ENCODE measurements around the gene HBE1. TPM values are rescaled to one million over a fixed set of nuclear protein-coding genes. Genes with fewer than 3 reads are reported as not detected.

HBE1 gene
- total and polyA plus RNA-seq, 2 donors (not counting 1 experiment from before 2014, with no cell fraction given), result not detected

GRCh38 chr11:5225480-5225871 lies 44.3 kb downstream of the HBE1 start:
- ChIA-PET POLR2A (no interaction called here), CTCF (no interaction called here)
- Mint-ChIP-seq H3K4me1 (no peaks in the 10 kb centered on the region), H3K27ac (no peak overlapping the region), H3K9me3 (ENCODE audit: insufficient read depth) (no peaks in the 10 kb centered on the region), H3K27me3 (peaks cover 6% of the 10 kb centered on the region), H3K4me3 (no peak overlapping the region)
- Histone ChIP-seq H3K4me3 (ENCODE audit: control extremely low read depth in 1 of 5, extremely low read depth in 1 of 5, insufficient read depth in 1 of 5, low read depth in 2 of 5, low read length in 4 of 5) (no peak overlapping the region), H4K20me1 (ENCODE audit: control insufficient read depth, insufficient read depth, low read length, poor library complexity, severe bottlenecking) (no peaks in the 10 kb centered on the region), H3K79me2 (ENCODE audit: control insufficient read depth, insufficient read depth, low read length) (no peaks in the 10 kb centered on the region), H3K27ac (ENCODE audit: low read length in 2 of 2) (no peak overlapping the region), H3K27me3 (replicated peaks in 1 of 4; ENCODE audit: control extremely low read depth in 1 of 4, control insufficient read depth in 3 of 4, insufficient read depth in 4 of 4, low read length in 3 of 4) (no peaks in the 10 kb centered on the region), H2AFZ (ENCODE audit: insufficient read depth, low read depth, low read length, poor library complexity, severe bottlenecking) (no peak overlapping the region), H3K9ac (ENCODE audit: low read length) (no peak overlapping the region), H3K9me3 (ENCODE audit: control extremely low read depth in 1 of 3, control insufficient read depth in 2 of 3, insufficient read depth in 1 of 3, low read length in 2 of 3) (peaks cover 0 to 9% (median 0%) of the 10 kb centered on the region in 3 donors), H3K36me3 (replicated peaks in 1 of 2; ENCODE audit: control extremely low read depth in 1 of 2, control insufficient read depth in 1 of 2, extremely low read depth in 1 of 2, insufficient read depth in 2 of 2, low read length in 1 of 2) (no peaks in the 10 kb centered on the region), H3K4me2 (replicated peaks; ENCODE audit: low read depth, low read length, poor library complexity, severe bottlenecking) (no peak overlapping the region), H3K4me1 (ENCODE audit: control insufficient read depth in 2 of 2, insufficient read depth in 2 of 2, low read length in 2 of 2) (no peaks in the 10 kb centered on the region)
- DNase-seq (no peak), ATAC-seq (ENCODE audit: low read depth) (no peak)
- TF ChIP-seq EZH2 (IDR thresholded peaks at IDR 0.05; ENCODE audit: borderline replicate concordance, insufficient read depth, low read depth, low read length, poor library complexity, severe bottlenecking) (no peak), CTCF (IDR thresholded peaks at IDR 0.05) (no peak)
- intact Hi-C loops (cut with micrococcal nuclease), result no loop called here
- 50% methylated on average over 1 of the region's 2 CpGs for WGBS (ENCODE audit: insufficient coverage)

- Histone ChIP-seq H2AFZ (ENCODE audit: insufficient read depth, low read depth, low read length, poor library complexity, severe bottlenecking) (no peak overlapping the region), H3K9me3 (ENCODE audit: control extremely low read depth in 1 of 3, control insufficient read depth in 2 of 3, insufficient read depth in 1 of 3, low read length in 2 of 3) (peaks cover 0 to 9% (median 0%) of the 10 kb centered on the region in 3 donors), H3K4me1 (ENCODE audit: control insufficient read depth in 2 of 2, insufficient read depth in 2 of 2, low read length in 2 of 2) (no peaks in the 10 kb centered on the region), H3K4me3 (ENCODE audit: control extremely low read depth in 1 of 5, extremely low read depth in 1 of 5, insufficient read depth in 1 of 5, low read depth in 2 of 5, low read length in 4 of 5) (no peak overlapping the region), H3K27me3 (replicated peaks in 1 of 4; ENCODE audit: control extremely low read depth in 1 of 4, control insufficient read depth in 3 of 4, insufficient read depth in 4 of 4, low read length in 3 of 4) (no peaks in the 10 kb centered on the region), H3K27ac (ENCODE audit: low read length in 2 of 2) (no peak overlapping the region), H3K4me2 (replicated peaks; ENCODE audit: low read depth, low read length, poor library complexity, severe bottlenecking) (no peak overlapping the region), H3K36me3 (replicated peaks in 1 of 2; ENCODE audit: control extremely low read depth in 1 of 2, control insufficient read depth in 1 of 2, extremely low read depth in 1 of 2, insufficient read depth in 2 of 2, low read length in 1 of 2) (no peaks in the 10 kb centered on the region), H3K79me2 (ENCODE audit: control insufficient read depth, insufficient read depth, low read length) (no peaks in the 10 kb centered on the region), H3K9ac (ENCODE audit: low read length) (no peak overlapping the region), H4K20me1 (ENCODE audit: control insufficient read depth, insufficient read depth, low read length, poor library complexity, severe bottlenecking) (no peaks in the 10 kb centered on the region)
- ATAC-seq (ENCODE audit: low read depth) (no peak), DNase-seq (no peak)
- intact Hi-C loops (cut with micrococcal nuclease), result no loop called here
- Mint-ChIP-seq H3K27ac (no peak overlapping the region), H3K4me3 (no peak overlapping the region), H3K27me3 (peaks cover 6% of the 10 kb centered on the region), H3K9me3 (ENCODE audit: insufficient read depth) (no peaks in the 10 kb centered on the region), H3K4me1 (no peaks in the 10 kb centered on the region)
- WGBS (ENCODE audit: insufficient coverage), result no CpG with 5 or more reads among the region's 6 CpGs
- TF ChIP-seq EZH2 (IDR thresholded peaks at IDR 0.05; ENCODE audit: borderline replicate concordance, insufficient read depth, low read depth, low read length, poor library complexity, severe bottlenecking) (no peak), CTCF (IDR thresholded peaks at IDR 0.05) (no peak)
- CTCF ChIA-PET, result no interaction called here
- POLR2A ChIA-PET, result no interaction called here
Measured at GRCh38 chr11:5224538-5225479, 44.9 kb downstream of the HBE1 start.

All from B cell (primary cell).